Stimulated activated CD4-positive, alpha-beta T cell treated with anti-CD3 and anti-CD28 coated beads, Interleukin-12 subunit alpha, Interleukin-12 subunit beta, amount 100 ng/mL, for 4 hours (primary cell): ENCODE results near the gene CYLD.

Experiments
- DNase-seq: peaks from one replicate; pipeline ENCODE4 v3.0.0-alpha.2; 2020

Gene CYLD

DNA sequence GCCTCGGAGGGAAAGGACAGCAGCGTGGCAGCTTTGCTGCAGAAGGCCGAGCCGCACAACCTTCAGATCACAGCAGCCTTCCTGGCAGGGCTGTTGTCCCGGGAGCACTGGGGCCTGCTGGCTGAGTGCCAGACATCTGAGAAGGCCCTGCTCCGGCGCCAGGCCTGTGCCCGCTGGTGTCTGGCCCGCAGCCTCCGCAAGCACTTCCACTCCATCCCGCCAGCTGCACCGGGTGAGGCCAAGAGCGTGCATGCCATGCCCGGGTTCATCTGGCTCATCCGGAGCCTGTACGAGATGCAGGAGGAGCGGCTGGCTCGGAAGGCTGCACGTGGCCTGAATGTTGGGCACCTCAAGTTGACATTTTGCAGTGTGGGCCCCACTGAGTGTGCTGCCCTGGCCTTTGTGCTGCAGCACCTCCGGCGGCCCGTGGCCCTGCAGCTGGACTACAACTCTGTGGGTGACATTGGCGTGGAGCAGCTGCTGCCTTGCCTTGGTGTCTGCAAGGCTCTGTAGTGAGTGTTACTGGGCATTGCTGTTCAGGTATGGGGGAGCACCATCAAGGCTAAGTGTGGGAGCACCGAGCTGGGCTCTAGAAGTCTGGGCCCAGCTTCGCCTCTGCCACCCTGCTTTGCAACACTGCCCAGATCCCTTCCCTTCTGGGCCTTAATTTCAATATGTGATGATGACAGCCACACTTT, 29.9 kb upstream of the CYLD start:
- no peak for DNase-seq

GRCh38 chr16:50712560-50712898, 29.4 kb upstream of the CYLD start:
- no peak for DNase-seq

DNA sequence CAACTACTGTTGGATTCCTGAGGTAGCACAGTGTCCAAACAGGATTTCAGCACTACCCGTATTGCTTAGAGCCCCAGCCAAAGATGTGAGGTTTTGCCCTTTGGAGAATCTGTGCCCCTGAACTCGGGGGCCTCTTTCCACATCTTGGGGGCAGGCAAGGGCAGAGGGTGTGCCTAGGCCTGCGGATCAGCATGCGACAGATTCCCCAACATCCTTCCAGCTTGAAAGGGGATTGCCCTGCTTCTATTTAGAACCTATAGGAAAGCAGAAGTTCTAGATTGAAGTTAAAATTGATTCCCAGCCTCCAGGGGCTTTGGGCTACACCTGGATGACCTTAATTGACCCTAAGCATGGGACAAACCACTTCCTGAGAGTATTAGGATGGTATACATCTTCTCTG, 28.9 kb upstream of the CYLD start:
- no peak for DNase-seq

- DNase-seq = no peak
Observed at GRCh38 chr16:50717091-50717490, 24.8 kb upstream of the CYLD start.

DNA sequence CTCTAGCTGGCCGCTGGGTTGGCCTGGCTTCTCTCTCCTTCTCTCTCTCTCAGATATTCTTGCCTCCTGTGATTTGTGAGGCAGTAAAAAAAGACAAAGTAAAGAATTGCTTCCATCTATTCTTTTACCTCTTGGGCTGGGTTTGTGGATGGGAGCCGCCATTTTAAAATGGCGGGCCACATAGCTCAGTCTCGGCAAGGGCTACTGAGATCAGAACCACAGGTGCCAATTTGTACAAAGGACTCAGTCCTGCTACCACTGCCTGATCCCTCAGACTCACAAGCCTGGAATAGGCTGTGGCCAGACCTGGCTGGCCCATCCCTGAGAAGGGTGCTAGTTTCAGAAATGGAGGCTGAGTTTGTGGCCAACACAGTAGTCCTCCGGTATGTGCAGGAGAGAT, 24.4 kb upstream of the CYLD start:
- DNase-seq = no peak

GRCh38 chr16:50718061-50718760, 23.7 kb upstream of the CYLD start:
- DNase-seq = no peak

- DNase-seq = no peak
Observed at GRCh38 chr16:50718761-50719400, 23.0 kb upstream of the CYLD start.

DNA sequence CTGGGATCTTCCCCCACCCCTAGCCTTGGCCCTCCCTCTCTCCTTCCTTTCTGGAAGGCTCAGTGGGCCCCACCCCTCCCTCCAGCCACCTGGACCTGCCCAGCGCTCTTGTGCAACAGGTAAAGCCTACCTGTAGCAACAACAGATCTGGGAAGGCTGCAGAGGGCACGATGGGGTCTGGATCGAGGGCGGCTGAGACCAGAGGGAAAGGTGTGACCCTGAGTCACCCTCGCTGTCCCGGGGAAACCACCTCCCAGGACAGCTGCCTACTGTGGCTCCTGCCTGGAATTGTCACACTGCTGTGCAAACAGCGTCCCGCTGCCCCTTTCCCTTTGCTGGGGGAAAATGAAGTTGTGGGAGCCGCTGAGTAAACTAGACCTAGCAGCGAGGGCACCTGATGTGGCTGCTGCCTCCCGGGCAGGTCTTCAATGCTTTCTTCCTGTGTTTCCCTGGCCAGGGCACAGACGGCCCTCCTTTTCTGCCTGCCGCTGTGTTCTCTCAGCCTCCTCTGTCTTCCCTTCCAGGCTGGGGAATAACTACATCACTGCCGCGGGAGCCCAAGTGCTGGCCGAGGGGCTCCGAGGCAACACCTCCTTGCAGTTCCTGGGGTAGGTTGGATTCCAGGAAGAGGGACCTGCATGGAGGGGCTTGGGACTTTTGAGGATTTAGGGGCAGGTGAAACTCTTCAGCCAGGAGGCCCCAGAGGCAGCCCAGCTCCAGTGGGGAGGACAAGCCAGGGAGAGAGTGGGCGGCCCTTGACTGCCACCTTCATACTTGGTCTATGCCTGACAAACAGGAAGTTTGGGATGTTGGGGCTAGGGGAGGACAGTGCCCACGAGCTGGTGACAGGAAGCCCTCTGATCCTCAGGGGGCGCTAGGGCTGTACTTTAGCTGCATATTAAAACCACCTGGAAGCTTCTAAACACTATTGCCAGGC, 22.2 kb upstream of the CYLD start:
- no peak for DNase-seq

DNA sequence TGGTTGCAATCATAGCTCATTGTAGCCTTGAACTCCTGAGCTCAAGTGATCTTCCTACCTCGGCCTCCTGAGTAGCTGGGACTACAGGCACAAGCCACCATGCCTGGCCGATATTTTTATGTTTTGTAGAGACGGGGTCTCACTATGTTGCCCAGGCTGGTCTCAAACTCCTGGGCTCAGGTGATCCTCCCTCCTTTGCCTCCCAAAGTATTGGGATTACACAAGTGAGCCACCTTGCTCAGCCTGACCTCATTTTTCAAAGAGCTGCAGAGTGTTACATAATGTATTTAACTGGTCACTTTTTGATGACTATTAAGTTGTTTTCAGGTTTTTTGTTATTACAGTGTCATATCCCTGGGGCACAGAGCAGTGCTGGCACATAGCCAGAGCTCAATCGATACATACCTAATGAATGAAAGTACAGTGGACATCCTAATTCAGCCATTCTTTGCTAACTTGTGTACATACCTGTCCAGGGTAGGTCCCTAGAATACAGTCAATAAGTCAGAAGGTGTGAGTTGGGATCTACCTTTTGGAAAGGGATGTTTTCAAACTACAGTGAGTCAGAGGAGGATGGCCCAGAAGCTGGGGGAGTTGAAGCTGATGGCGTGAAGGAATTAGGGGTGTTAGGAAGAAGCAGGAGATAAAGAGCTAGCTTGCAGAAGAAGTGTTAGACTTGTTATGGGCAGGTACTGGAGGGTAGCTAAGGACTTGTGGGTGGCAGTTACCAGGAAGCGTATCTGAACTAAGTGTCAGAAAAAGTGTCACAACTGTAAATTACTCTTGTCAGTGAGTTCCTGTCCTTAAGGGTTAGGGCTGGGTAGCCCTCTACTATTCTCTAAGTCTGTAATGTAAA, 20.1 kb upstream of the CYLD start:
- no peak for DNase-seq

DNA sequence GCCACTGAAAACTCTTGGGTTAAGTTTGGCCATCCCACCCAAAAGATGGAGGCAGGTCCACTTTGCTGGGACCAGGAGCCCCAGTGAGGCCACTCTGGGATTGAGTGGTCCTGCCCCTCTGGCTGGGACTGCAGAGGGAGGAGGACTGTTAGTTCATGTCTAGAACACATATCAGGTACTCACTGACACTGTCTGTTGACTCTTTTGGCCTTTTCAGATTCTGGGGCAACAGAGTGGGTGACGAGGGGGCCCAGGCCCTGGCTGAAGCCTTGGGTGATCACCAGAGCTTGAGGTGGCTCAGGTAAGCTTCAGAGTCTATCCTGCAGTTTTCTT, 19.5 kb upstream of the CYLD start:
- no peak for DNase-seq

DNA sequence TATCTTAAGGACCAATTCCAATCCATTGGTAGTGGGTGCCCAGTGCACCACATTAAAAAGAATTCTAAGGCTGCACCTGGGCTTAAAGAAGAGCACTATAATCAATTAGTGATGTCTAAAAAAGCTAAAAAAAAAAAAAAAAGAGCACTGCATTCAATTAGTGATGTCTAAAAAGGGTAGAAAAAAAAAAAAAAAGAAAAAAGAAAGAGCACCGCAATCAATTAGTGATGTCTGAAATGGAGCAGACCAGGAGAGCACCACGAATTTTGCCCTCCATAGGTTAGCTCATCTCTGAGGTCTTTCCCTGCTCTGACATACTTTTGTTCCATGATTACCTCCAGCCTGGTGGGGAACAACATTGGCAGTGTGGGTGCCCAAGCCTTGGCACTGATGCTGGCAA, 18.9 kb upstream of the CYLD start:
- no peak for DNase-seq

GRCh38 chr16:50724306-50724705, 17.6 kb upstream of the CYLD start:
- no peak for DNase-seq

DNA sequence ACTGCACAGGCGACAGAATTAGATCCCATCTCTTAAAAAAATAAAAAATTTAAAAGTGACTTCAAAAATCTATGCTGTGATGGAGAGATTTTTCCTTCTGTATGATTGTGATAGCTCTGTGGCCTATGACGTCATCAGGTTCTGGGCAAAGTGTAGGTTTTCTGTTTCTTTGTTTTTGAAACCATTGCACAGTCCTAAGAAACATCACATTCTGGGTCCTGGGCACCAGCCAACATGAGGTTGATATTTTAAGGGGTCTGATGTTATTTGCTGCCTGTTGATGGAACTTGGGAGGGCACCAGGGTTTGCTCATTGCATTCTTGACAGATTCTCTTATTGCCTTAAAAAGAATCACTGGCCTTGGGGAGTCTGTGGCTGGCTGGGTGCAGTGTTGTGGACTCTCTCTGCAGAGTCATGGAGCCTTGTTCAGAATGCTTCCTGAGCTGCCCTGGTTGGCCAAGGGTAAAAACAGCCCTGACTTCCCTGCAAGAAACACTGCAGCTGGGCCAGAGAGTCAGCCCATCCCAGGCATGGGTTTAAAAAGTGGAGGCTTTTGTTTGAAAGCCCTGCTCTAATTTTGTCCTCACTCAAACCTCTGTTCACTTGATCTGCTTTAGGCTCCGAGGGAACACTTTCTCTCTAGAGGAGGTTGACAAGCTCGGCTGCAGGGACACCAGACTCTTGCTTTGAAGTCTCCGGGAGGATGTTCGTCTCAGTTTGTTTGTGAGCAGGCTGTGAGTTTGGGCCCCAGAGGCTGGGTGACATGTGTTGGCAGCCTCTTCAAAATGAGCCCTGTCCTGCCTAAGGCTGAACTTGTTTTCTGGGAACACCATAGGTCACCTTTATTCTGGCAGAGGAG, 10.5 kb upstream of the CYLD start:
- DNase-seq = no peak

GRCh38 chr16:50731989-50732832, 9.7 kb upstream of the CYLD start:
- DNase-seq = no peak

DNA sequence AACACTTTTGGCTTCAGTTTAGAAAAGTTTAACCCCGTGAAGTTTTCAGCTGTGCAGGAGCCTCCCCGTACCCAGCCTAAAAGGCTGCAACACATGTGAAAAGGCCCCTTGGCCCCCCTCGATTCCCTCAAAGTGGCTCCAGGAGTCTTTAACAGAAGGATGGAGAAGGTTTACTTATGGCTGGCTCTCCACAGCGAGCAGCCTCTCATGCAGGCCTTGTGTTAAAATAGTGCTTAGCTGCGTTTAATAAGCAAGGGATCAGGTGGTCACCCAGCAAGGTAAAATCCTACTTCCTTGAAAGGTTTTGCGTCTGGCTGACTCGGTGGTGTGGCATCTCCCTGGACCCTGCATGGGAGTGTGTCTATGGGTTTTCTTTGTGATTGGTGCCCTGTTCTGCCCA, 8.4 kb upstream of the CYLD start:
- DNase-seq = no peak

DNA sequence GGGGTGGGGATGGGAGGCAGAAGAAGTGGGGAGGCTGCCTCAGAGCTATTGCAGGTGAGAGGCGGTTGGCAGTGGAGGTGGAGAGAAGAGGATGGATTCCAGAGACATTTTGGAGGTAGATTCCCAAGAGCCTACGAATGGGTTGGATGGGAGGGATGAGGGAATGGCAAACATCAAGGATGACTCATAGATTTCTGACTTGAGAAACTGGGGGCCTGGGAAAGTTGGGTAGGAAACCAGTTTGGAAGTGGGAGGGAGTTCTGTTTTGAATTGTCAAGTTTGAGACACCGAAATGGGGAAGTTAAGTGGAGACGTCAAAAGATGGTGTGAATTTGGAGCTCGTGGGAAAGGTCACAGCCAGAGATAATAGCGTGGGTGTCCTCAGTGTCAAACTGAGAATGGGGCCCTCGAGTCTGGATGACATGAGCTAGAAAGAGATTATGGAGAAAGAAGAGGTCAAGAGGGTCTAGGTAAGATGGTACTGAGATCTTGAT, 6.2 kb upstream of the CYLD start:
- DNase-seq = no peak

DNA sequence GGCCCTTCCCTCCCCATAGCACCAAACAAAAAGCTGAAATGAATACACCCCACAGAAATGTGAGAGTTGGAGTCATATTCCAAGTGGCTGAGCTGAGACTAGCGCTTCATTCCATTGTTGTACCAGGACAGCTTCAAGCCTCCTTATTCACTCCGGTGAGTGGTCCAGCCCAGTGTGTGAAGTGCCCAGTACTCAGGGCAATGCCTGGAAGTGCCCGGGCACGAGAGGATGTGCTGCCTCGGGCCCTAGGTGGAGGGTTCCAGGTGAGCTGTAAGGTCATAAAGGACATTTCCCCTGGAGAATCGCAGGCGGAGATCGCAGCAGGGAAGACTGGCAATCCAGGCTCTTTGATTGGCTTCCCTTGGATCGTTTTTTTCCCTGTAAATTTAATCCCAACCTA, 5.4 kb upstream of the CYLD start:
- no peak for DNase-seq

DNA sequence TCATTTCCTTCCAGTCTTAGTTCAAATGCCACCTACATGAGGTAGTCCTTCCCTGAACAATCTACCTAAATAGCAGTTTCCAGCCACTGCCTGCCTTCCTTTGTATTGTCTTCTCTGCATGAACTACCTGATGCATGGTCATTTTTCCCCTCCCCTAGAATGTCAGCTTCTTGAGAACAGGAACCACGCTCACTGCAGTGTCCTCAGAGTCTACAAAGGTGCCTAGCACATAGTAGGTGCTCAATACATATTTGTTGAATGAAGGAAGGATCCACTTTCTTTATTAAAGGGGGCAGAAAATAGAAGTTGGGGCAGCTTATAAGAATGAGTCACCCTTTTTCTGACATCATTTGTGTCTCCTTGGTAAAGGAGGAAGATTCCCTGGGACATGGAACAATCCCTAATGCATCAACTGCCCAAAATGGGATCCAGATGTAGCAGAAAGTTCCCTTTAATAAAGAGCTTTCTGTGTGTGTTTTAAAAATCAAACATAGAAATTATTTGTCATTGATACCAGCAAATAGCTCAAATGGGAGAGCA, 4.4 kb upstream of the CYLD start:
- no peak for DNase-seq

GRCh38 chr16:50739031-50739430, 2.9 kb upstream of the CYLD start:
- DNase-seq = no peak

GRCh38 chr16:50740736-50741135, 1.1 kb upstream of the CYLD start:
- DNase-seq = no peak
